ENCODE results near the gene FARP2.
"Not testable (repeated sequence)": the region's sequence is repeated elsewhere in the genome, so short reads cannot be mapped to it uniquely, and the experiment has no call there.

Gene FARP2

DNA sequence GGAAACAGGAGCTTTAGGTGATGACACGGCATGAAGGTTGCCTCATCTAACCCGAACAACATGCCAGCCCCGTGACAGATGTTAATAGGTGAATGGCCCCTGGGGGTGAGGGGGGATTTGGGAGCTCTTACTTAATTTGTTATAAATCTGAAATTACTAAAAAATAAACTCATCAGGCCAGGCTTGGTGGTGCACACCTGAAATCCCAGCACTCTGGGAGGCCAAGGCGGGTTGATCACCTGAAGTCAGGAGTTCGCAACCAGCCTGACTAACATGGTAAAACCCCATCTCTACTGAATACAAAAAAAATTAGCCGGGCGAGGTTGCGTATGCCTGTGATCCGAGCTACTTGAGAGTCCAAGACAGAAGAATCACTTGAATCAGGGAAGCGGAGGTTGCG lies 146.2 kb downstream of the FARP2 start:
- TF ChIP-seq, protein P1, sequence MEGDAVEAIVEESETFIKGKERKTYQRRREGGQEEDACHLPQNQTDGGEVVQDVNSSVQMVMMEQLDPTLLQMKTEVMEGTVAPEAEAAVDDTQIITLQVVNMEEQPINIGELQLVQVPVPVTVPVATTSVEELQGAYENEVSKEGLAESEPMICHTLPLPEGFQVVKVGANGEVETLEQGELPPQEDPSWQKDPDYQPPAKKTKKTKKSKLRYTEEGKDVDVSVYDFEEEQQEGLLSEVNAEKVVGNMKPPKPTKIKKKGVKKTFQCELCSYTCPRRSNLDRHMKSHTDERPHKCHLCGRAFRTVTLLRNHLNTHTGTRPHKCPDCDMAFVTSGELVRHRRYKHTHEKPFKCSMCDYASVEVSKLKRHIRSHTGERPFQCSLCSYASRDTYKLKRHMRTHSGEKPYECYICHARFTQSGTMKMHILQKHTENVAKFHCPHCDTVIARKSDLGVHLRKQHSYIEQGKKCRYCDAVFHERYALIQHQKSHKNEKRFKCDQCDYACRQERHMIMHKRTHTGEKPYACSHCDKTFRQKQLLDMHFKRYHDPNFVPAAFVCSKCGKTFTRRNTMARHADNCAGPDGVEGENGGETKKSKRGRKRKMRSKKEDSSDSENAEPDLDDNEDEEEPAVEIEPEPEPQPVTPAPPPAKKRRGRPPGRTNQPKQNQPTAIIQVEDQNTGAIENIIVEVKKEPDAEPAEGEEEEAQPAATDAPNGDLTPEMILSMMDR (conservative IDR thresholded peaks at IDR 0.05; ENCODE audit: control insufficient read depth, insufficient read depth, low read depth, low read length), result no peak
- no peak overlapping the region for H3K4me3 ChIP-seq (ENCODE audit: control insufficient read depth, low read depth, low read length)
- DNase-seq (ENCODE audit: low read depth), result no peak

DNA sequence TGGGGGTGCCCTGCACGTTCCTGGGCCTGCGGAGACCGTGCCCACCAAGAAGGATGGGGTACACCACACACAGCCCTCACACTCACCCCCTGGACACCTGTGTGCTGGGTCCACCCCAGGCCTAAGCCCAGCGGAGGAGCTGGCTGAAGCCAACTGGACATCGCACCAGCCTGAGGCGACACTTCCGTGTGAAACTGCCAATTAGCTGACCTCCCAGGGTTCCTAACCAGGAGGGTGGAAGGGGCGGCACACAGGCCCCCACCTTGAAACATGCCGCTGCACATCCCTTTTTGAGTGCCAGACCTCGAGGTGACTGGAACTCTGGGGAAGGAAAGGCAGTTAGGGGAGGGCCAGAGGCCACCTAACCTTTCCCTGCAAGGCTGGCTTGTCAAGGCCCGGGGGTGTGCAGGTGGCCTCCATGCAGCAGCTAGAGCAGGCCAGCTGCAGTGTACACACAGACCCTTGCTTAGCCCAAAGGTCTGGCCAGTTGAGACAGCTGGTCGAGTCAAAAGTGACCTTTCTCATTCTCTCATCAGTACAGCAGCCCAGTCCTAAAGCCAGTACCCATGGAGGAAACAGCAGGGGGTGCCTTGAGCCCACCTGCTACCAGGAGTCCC lies 147.8 kb downstream of the FARP2 start:
- TF ChIP-seq, protein P1 (conservative IDR thresholded peaks at IDR 0.05; ENCODE audit: control insufficient read depth, insufficient read depth, low read depth, low read length), result no peak
- no peak overlapping the region for H3K4me3 ChIP-seq (ENCODE audit: control insufficient read depth, low read depth, low read length)
- DNase-seq (ENCODE audit: low read depth), result no peak

DNA sequence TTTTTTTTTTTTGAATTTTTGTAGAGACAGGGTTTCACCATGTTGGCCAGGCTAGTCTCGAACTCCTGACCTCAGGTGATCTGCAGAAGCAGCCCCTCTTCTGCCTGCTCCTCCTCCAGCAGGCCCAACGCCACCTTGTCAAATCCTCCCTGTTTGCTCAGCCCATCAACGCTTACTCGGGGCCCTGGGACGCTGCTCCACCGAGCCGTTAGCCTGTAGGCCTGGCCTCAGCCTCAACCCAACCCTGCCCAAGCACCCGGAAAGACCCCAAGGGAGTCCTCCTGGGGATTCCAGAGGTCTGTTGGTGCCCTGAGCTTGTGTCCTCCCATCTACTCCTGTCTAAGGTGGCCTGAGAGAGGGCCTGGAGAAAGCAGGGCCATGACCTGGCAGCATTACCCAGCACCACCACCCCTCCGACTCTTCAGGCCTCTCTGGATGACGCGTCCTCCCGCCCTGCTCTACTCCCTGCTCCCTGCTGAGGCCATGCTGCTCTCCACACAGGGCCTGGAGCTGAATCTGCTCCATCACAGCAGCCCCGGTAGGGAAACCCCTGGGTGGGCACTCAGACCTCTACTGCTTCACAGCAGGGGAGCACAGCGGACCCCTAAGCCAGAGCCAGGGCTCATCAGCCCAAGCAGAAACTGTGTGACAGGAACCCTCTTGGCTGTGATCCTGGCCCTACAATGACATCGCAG lies 149.1 kb downstream of the FARP2 start:
- no peak for DNase-seq (ENCODE audit: low read depth)
- TF ChIP-seq, protein P1 (conservative IDR thresholded peaks at IDR 0.05; ENCODE audit: control insufficient read depth, insufficient read depth, low read depth, low read length), result no peak
- H3K4me3 ChIP-seq (ENCODE audit: control insufficient read depth, low read depth, low read length), result no peak overlapping the region

DNA sequence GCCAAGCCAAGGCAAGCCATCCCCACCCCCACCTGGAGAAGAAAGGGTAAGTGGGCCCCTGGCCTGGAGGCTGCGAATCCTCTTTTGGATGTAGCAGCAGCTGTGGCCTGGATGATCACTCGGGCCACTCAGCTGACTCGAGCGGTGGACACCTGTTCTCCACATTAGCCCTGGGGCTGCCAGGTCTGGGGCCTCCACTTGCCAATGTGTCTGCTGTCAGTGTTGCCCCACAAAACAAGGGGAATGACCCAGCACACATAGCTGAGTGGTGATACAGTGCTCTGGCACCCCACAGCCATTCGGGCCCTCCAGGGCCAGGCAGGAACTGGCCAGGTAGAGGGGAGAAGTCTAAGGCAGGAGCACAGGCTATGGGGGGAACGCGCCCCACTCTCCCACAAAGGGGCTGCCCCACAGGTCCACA lies 149.7 kb downstream of the FARP2 start:
- TF ChIP-seq, protein P1 (conservative IDR thresholded peaks at IDR 0.05; ENCODE audit: control insufficient read depth, insufficient read depth, low read depth, low read length), result no peak
- no peak for DNase-seq (ENCODE audit: low read depth)
- no peak overlapping the region for H3K4me3 ChIP-seq (ENCODE audit: control insufficient read depth, low read depth, low read length)

DNA sequence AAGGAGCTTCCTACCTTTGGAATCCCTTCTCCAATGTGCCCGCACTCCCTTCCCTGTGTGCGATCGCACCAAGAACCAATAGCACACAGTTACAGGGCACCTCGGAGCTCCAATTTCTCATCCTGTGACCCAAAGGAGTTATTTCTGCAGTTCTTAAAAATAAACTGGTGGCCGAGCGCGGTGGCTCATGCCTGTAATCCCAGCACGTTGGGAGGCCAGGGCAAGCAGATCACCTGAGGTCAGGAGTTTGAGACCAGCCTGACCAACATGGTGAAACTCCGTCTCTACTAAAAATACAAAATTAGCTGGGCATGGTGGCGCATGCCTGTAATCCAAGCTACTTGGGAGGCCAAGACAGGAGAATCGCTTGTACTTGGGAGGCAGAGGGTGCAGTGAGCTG lies 150.2 kb downstream of the FARP2 start:
- DNase-seq (ENCODE audit: low read depth); H3K4me3 ChIP-seq (ENCODE audit: control insufficient read depth, low read depth, low read length): not testable (repeated sequence)

DNA sequence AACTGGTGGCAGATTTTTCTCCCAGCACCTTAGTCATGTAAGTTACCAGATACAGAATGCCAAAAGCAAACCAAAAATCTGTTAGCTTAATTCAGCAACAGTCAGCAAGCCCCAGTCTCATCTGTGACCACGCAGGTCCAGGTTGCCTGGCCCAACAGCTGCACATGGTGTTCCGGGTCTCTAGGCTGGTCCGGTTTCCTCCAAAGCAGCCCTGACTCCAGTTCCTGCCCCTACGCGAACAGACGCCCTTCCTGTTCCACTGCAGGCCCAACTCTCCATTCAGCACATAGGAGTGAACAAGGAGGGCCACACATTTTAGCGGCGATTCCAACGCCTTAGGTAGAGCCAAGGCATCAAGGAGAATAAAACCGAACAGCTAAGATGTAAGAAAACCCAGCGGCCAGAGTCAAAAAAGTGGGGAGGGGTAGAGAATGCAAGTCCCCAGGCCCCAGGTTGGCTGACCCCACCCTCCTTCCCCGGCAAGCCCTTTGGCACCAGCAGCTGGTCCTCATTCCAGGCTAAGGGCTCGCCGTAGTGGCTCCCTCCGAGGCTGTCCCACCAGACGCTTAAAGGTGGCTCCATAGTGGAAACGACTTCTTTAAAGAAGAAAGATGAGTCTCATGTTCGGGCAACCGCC lies 150.8 kb downstream of the FARP2 start:
- H3K4me3 ChIP-seq (ENCODE audit: control insufficient read depth, low read depth, low read length), result peak overlapping the region; percentile 74
- DNase-seq (ENCODE audit: low read depth), result no peak
- TF ChIP-seq, protein P1 (conservative IDR thresholded peaks at IDR 0.05; ENCODE audit: control insufficient read depth, insufficient read depth, low read depth, low read length), result no peak

Measured in fibroblast of mammary gland (primary cell).